Retinal pigment epithelial cell (primary cell): ENCODE measurements around the gene ZSCAN25.

Source experiments
- DNase-seq: peaks from one replicate; pipeline ENCODE4 v3.0.0-alpha.2; 2010; ENCODE audit warnings: low read depth
- H3K4me3 ChIP-seq: 2 replicates; pipeline ENCODE4 v1.5.1; 2011; ENCODE audit warnings: mild to moderate bottlenecking, low read length, control low read depth, moderate library complexity
- CTCF ChIP-seq: conservative IDR thresholded peaks from 2 replicates; pipeline ENCODE4 v1.5.1; 2011; ENCODE audit warnings: low read depth, low read length, control low read depth, inconsistent platforms

Gene ZSCAN25

GRCh38 chr7:99677013-99677647 is 60.4 kb downstream of the ZSCAN25 start:
- no peak for DNase-seq
- H3K4me3 ChIP-seq = no peak overlapping the region
- no peak for TF ChIP-seq CTCF

- TF ChIP-seq CTCF = no peak
- no peak overlapping the region for H3K4me3 ChIP-seq
- DNase-seq = no peak
These were observed 60.9 kb downstream of the ZSCAN25 start for GRCh38 chr7:99677648-99678045.

GRCh38 chr7:99679032-99679399 is 62.3 kb downstream of the ZSCAN25 start:
- H3K4me3 ChIP-seq = no peak overlapping the region
- TF ChIP-seq CTCF = no peak
- no peak for DNase-seq

DNA sequence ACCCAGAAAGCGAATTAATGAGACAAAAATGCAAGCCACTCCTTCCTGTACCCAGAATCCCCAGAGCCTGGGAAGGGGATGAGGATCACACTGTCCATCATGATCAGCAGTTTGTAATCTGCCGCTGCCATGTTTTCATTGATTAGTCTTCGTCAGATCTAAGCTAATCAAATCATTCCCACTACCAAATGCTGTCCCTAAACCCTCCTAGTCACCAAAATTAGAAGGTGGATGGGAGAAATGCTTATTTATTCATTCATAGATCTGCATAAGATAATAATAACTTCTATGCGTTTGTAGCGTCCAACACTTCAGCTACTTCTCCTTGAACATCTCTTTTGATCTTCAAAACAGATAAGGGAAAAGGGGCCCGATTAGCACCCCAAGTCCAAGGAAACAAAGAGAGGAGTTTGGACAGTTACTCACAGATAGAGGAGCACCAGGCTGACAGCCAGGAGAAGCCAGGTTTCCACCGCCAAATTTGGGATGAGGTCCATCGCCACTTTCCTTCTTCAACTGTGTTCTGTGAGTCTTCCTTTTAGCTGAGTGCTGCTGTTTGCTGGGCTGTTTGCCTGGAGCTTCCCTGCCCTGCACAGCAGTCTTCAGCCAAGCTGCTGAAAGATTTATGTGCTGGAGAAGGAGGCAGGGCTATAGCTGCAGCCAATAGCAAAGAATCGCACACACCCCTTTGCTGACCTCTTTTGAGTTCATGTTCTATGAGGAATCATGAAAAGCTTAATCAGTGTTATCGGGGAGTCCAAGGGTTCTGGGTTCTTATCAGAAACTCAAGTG is 62.9 kb downstream of the ZSCAN25 start, which contains the start of gene CYP3A5:
TSS of gene CYP3A5 (minus strand) at position 597 of the 792 bp plus-strand sequence. CDS start at position 497, 100 bp downstream.
- no peak for TF ChIP-seq CTCF
- H3K4me3 ChIP-seq = no peak within 1 kb of the TSS
- DNase-seq = no peak
